HepG2 (cell line): ENCODE results near the gene UNC93A. TPM values are rescaled to one million over a fixed set of nuclear protein-coding genes. Genes with fewer than 3 reads are reported as not detected.

Source experiments
- BCL3 ChIP-seq: sonication (generic); formaldehyde crosslinking; IDR thresholded peaks from 2 replicates; pipeline ENCODE4 v1.5.1; 2020; ENCODE audit warnings: mild to moderate bottlenecking, missing genetic modification reagents, moderate library complexity
- FOXC1 ChIP-seq: sonication (generic); formaldehyde crosslinking; IDR thresholded peaks from 2 replicates; pipeline ENCODE4 v1.8.0; 2022; ENCODE audit warnings: mild to moderate bottlenecking, missing genetic modification reagents, borderline replicate concordance
- HMG20A ChIP-seq: IDR thresholded peaks from 2 replicates; pipeline ENCODE4 v1.6.1; 2016; ENCODE audit warnings: borderline replicate concordance
- JUND ChIP-seq: sonication (generic); formaldehyde crosslinking; IDR thresholded peaks from 2 replicates; pipeline ENCODE4 v1.8.0; 2022; ENCODE audit warnings: mild to moderate bottlenecking, missing genetic modification reagents
- KAT7 ChIP-seq: IDR thresholded peaks from 2 replicates; pipeline ENCODE4 v1.6.1; 2018; ENCODE audit warnings: borderline replicate concordance, missing compliant biosample characterization
- KMT2B ChIP-seq: IDR thresholded peaks from 2 replicates; pipeline ENCODE4 v1.6.1; 2016; ENCODE audit warnings: missing genetic modification reagents, missing compliant biosample characterization
- MATR3 ChIP-seq: sonication (generic); formaldehyde crosslinking; IDR thresholded peaks from 2 replicates; pipeline ENCODE4 v1.4.0; 2020; ENCODE audit warnings: missing genetic modification reagents
- PHF5A ChIP-seq: IDR thresholded peaks from one replicate; pipeline ENCODE4 v1.6.1; 2018; ENCODE audit warnings: low read depth, missing genetic modification reagents; ENCODE audit not compliant: unreplicated experiment
- ZFP62 ChIP-seq: sonication (generic); formaldehyde crosslinking; IDR thresholded peaks from 2 replicates; pipeline ENCODE4 v1.4.0; 2020; ENCODE audit warnings: missing genetic modification reagents
- ZFP82 ChIP-seq: sonication (generic); formaldehyde crosslinking; IDR thresholded peaks from 2 replicates; pipeline ENCODE4 v1.5.1; 2020; ENCODE audit warnings: mild to moderate bottlenecking, missing genetic modification reagents, borderline replicate concordance
- ZMYM2 ChIP-seq: sonication (generic); formaldehyde crosslinking; IDR thresholded peaks from 2 replicates; pipeline ENCODE4 v1.8.0; 2022; ENCODE audit warnings: mild to moderate bottlenecking, missing genetic modification reagents
- ZNF180 ChIP-seq: sonication (generic); formaldehyde crosslinking; IDR thresholded peaks from 2 replicates; pipeline ENCODE4 v1.4.0; 2020; ENCODE audit warnings: low read depth, missing genetic modification reagents, borderline replicate concordance
- ZNF430 ChIP-seq: sonication (generic); formaldehyde crosslinking; IDR thresholded peaks from 2 replicates; pipeline ENCODE4 v1.9.0; 2021; ENCODE audit warnings: mild to moderate bottlenecking, missing genetic modification reagents
- ZNF510 ChIP-seq: sonication (generic); formaldehyde crosslinking; IDR thresholded peaks from 2 replicates; pipeline ENCODE4 v1.4.0; 2020; ENCODE audit warnings: low read depth, mild to moderate bottlenecking, missing genetic modification reagents
- ZNF550 ChIP-seq: sonication (generic); formaldehyde crosslinking; IDR thresholded peaks from 2 replicates; pipeline ENCODE4 v1.4.0; 2020; ENCODE audit warnings: mild to moderate bottlenecking, missing genetic modification reagents, borderline replicate concordance
- ZNF557 ChIP-seq: sonication (generic); formaldehyde crosslinking; IDR thresholded peaks from 2 replicates; pipeline ENCODE4 v1.4.0; 2020; ENCODE audit warnings: missing genetic modification reagents
- ZNF577 ChIP-seq: sonication (generic); formaldehyde crosslinking; IDR thresholded peaks from 2 replicates; pipeline ENCODE4 v1.4.0; 2020; ENCODE audit warnings: mild to moderate bottlenecking, low read depth, missing genetic modification reagents, borderline replicate concordance
- ZNF607 ChIP-seq: sonication (generic); formaldehyde crosslinking; IDR thresholded peaks from 2 replicates; pipeline ENCODE4 v1.5.1; 2020; ENCODE audit warnings: missing genetic modification reagents, mild to moderate bottlenecking, borderline replicate concordance
- ZNF713 ChIP-seq: sonication (generic); formaldehyde crosslinking; IDR thresholded peaks from 2 replicates; pipeline ENCODE4 v1.4.0; 2020; ENCODE audit warnings: mild to moderate bottlenecking, missing genetic modification reagents
- ZNF792 ChIP-seq: IDR thresholded peaks from 2 replicates; pipeline ENCODE4 v1.6.1; 2016
- ZNF878 ChIP-seq: sonication (generic); formaldehyde crosslinking; IDR thresholded peaks from 2 replicates; pipeline ENCODE4 v1.8.1; 2023; ENCODE audit warnings: mild to moderate bottlenecking, missing genetic modification reagents, moderate library complexity
- polyA plus RNA-seq, 8 experiments: library from polyadenylated mRNA; depleted of rRNA in 3 of 8; stranded (reverse) in 7 of 8; unstranded in 1 of 8; fragments of >200 nt; fragmentation: Illumina TruSeq in 4 of 8; extraction: Trizol in 4 of 8; gene quantifications; 2 replicates each; pipeline versions ENCODE4 v1.2.1 to v1.2.3, GENCODE V29; 2011 to 2016; ENCODE audit warnings: low read depth in 4 of 8, missing spikeins in 1 of 8, mixed read lengths in 1 of 8; ENCODE audit not compliant: insufficient read depth in 1 of 8
- total RNA-seq, 5 experiments: library from RNA; depleted of rRNA; stranded (reverse); fragments of >200 nt; fragmentation: Illumina TruSeq; extraction: Trizol; gene quantifications; 2 replicates each; pipeline ENCODE4 v1.2.3, GENCODE V29; 2016; ENCODE audit warnings: low read depth in 1 of 5
- TF ChIP-seq, protein P1 (sequence below): sonication (generic); formaldehyde crosslinking; IDR thresholded peaks from 2 replicates; pipeline ENCODE4 v1.8.0; 2022; ENCODE audit warnings: missing genetic modification reagents, low read depth, mild to moderate bottlenecking, borderline replicate concordance
- TF ChIP-seq, protein P2 (sequence below): fragments of 450-650 bp; IDR thresholded peaks from 2 replicates; pipeline ENCODE4 v1.6.1; 2016
- TF ChIP-seq, protein P3 (sequence below): sonication (generic); formaldehyde crosslinking; IDR thresholded peaks from 2 replicates; pipeline ENCODE4 v1.8.1; 2023; ENCODE audit warnings: mild to moderate bottlenecking, moderate library complexity, missing genetic modification reagents
- TF ChIP-seq, protein P4 (sequence below): sonication (generic); formaldehyde crosslinking; IDR thresholded peaks from 2 replicates; pipeline ENCODE4 v1.5.0; 2020; ENCODE audit warnings: mild to moderate bottlenecking, missing genetic modification reagents, borderline replicate concordance

Gene UNC93A
- total and polyA plus RNA-seq, 2 of the 13 experiments (the other 11 are each of a cell fraction or from before 2014, with no cell fraction given) = 11.0 to 42.7 TPM

DNA sequence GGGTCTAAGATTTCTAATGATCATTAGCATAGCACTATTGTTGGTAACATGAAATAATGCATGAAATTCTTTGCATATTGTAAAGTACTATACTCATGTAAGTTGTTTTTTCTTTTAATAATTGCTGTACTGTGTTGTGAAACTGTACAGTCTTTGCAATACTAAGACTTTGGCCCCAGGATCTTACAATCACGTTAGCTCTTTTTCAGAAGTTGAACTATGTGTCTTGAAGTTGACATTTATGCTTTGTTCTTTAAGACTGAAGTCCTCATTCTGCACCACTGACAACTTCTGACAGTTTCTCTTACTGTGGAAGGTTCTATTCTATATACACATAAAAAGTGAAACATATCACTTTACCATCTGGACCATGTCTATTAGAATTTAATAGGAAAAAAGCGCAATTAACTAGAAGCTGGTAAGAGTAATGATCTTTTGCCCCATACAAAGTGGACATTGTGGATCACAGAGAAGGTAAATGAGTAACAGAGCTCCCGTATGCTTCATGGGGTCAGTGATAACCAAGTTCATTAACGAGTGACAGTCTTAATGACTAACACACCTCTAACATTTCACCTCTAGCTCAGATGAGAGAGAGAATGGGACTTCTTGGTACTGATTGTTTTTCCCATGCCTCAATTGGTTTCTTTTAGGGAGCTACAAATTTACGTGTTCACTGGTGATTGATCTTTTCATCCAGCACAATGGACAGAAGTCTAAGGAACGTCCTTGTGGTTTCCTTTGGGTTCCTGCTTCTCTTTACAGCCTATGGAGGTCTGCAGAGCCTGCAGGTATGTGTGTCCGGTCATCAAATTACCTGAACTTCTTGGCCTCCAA is at the start of gene UNC93A (continued):
- TF ChIP-seq ZNF180 (CRISPR knock-in tag) (no peak), ZFP62 (CRISPR knock-in tag) (no peak), PHF5A (CRISPR knock-in tag) (no peak), MATR3 (CRISPR knock-in tag) (no peak), FOXC1 (CRISPR knock-in tag) (no peak), ZNF550 (no peak), KAT7 (CRISPR knock-in tag) (no peak), ZNF878 (CRISPR knock-in tag) (no peak), ZNF577 (CRISPR knock-in tag) (no peak), ZNF607 (no peak), ZNF510 (CRISPR knock-in tag) (no peak), ZNF713 (CRISPR knock-in tag) (no peak), ZNF792 (no peak), JUND (CRISPR knock-in tag) (no peak), ZNF430 (no peak; the same call in 1 of the 2 replicates), KMT2B (CRISPR knock-in tag) (no peak), ZNF557 (CRISPR knock-in tag) (no peak), BCL3 (no peak), ZMYM2 (CRISPR knock-in tag) (no peak), ZFP82 (CRISPR knock-in tag) (no peak), HMG20A (CRISPR knock-in tag) (no peak; the same call in 1 of the 2 replicates)
- TF ChIP-seq, protein P1, sequence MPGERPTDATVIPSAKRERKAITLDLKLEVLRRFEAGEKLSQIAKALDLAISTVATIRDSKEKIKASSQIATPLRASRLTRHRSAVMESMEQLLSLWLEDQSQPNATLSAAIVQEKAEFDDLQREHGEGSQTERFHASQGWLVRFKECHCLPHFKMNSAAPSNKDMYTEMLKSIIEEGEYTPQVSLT (CRISPR knock-in tag) = no peak
- TF ChIP-seq, protein P2, sequence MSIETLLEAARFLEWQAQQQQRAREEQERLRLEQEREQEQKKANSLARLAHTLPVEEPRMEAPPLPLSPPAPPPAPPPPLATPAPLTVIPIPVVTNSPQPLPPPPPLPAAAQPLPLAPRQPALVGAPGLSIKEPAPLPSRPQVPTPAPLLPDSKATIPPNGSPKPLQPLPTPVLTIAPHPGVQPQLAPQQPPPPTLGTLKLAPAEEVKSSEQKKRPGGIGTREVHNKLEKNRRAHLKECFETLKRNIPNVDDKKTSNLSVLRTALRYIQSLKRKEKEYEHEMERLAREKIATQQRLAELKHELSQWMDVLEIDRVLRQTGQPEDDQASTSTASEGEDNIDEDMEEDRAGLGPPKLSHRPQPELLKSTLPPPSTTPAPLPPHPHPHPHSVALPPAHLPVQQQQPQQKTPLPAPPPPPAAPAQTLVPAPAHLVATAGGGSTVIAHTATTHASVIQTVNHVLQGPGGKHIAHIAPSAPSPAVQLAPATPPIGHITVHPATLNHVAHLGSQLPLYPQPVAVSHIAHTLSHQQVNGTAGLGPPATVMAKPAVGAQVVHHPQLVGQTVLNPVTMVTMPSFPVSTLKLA = no peak
- TF ChIP-seq, protein P3, sequence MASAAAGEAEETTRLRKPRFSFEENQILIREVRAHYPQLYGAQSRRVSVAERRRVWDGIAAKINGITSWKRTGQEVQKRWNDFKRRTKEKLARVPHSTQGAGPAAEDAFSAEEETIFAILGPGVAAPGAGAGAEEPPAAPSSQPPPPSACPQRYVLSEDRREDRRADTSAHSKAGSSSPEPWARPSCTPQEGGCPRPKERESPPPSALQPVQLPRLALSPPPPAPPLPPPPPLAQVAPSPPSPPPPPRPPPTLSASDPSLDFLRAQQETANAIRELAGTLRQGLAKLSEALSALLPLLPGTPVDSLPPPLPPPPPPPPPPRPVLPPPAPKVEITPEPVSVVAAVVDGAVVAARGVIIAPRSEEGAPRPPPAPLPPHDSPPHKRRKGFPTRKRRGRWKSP (CRISPR knock-in tag) = no peak
- TF ChIP-seq, protein P4, sequence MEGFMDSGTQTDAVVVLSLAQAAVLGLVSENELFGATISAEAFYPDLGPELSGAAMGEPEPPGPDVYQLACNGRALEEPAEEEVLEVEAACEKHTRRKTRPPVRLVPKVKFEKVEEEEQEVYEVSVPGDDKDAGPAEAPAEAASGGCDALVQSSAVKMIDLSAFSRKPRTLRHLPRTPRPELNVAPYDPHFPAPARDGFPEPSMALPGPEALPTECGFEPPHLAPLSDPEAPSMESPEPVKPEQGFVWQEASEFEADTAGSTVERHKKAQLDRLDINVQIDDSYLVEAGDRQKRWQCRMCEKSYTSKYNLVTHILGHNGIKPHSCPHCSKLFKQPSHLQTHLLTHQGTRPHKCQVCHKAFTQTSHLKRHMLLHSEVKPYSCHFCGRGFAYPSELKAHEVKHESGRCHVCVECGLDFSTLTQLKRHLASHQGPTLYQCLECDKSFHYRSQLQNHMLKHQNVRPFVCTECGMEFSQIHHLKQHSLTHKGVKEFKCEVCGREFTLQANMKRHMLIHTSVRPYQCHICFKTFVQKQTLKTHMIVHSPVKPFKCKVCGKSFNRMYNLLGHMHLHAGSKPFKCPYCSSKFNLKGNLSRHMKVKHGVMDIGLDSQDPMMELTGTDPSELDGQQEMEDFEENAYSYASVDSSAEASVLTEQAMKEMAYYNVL = no peak; the same call in 1 of the 2 replicates
